HEK293T (cell line): Measurements from ENCODE around the gene TIPIN.

ENCODE experiments used
- CTCF ChIA-PET: fragments of 350-600 bp; formaldehyde crosslinking; extraction: SDS; loops from one replicate; lab custom pipeline; 2021; ENCODE audit warnings: antibody characterized with exemption, inconsistent platforms; lab: Yijun Ruan, JAX
- POLR2A ChIA-PET: fragments of 350-600 bp; formaldehyde crosslinking; extraction: SDS; loops from one replicate; lab custom pipeline; 2020; ENCODE audit warnings: antibody characterized with exemption, inconsistent platforms; lab: Yijun Ruan, JAX
- DNase-seq: peaks from one replicate; pipeline ENCODE4 v3.0.0; 2012; ENCODE audit warnings: mixed read lengths; ENCODE audit errors: extremely low spot score
- ARNT ChIP-seq: fragments of 450-650 bp; IDR thresholded peaks from 2 replicates; pipeline ENCODE4 v1.6.1; 2017; ENCODE audit warnings: mild to moderate bottlenecking
- BHLHE40 ChIP-seq: fragments of 450-650 bp; IDR thresholded peaks from 2 replicates; pipeline ENCODE4 v1.6.1; 2016; ENCODE audit warnings: mild to moderate bottlenecking, moderate library complexity, borderline replicate concordance
- CTBP1 ChIP-seq: fragments of 450-650 bp; IDR thresholded peaks from 2 replicates; pipeline ENCODE4 v1.6.1; 2016; ENCODE audit warnings: borderline replicate concordance
- ELF4 ChIP-seq: fragments of 450-650 bp; IDR thresholded peaks from 2 replicates; pipeline ENCODE4 v1.6.1; 2017; ENCODE audit warnings: antibody characterized with exemption
- FOXK2 ChIP-seq: fragments of 450-650 bp; IDR thresholded peaks from 2 replicates; pipeline ENCODE4 v1.6.1; 2016; ENCODE audit warnings: mild to moderate bottlenecking
- FOXM1 ChIP-seq: fragments of 450-650 bp; IDR thresholded peaks from 2 replicates; pipeline ENCODE4 v1.6.1; 2017; ENCODE audit warnings: mild to moderate bottlenecking, borderline replicate concordance
- HDGF ChIP-seq: fragments of 450-650 bp; IDR thresholded peaks from 2 replicates; pipeline ENCODE4 v1.6.1; 2017; ENCODE audit warnings: antibody characterized with exemption, borderline replicate concordance
- L3MBTL2 ChIP-seq: fragments of 450-650 bp; conservative IDR thresholded peaks from 2 replicates; pipeline ENCODE4 v1.6.1; 2016; ENCODE audit warnings: mild to moderate bottlenecking
- LEF1 ChIP-seq: fragments of 450-650 bp; IDR thresholded peaks from 2 replicates; pipeline ENCODE4 v1.6.1; 2017; ENCODE audit warnings: mild to moderate bottlenecking, borderline replicate concordance
- PKNOX1 ChIP-seq: fragments of 450-650 bp; IDR thresholded peaks from 2 replicates; pipeline ENCODE4 v1.6.1; 2016
- SUZ12 ChIP-seq: fragments of 450-650 bp; IDR thresholded peaks from 2 replicates; pipeline ENCODE4 v1.6.1; 2016; ENCODE audit warnings: mild to moderate bottlenecking
- TARDBP ChIP-seq: fragments of 450-650 bp; IDR thresholded peaks from 2 replicates; pipeline ENCODE4 v1.6.1; 2016
- ZNF384 ChIP-seq: fragments of 450-650 bp; IDR thresholded peaks from 2 replicates; pipeline ENCODE4 v1.6.1; 2016

TIPIN gene

GRCh38 chr15:66288093-66288492 is 68.4 kb downstream of the TIPIN start:
- POLR2A ChIA-PET = interaction anchor here (1.3 kb wide), 1 partner anchor 70 kb away, joined by 4 read pairs; no protein-coding TSS in a partner anchor
- no peak for DNase-seq
- TF ChIP-seq TARDBP (no peak), L3MBTL2 (no peak), ELF4 (no peak), ZNF384 (no peak), SUZ12 (no peak), FOXM1 (no peak), LEF1 (no peak), FOXK2 (no peak), BHLHE40 (no peak), PKNOX1 (no peak), HDGF (no peak)
- CTCF ChIA-PET = interaction anchor here (0.6 to 1.3 kb wide), 3 partner anchors 30 to 759 kb away, joined by 3 to 4 read pairs (median 4); no protein-coding TSS in a partner anchor

- ChIA-PET CTCF (interaction anchor here (0.6 to 0.7 kb wide), 2 partner anchors 430 to 548 kb away, joined by 4 to 12 read pairs; no protein-coding TSS in a partner anchor), POLR2A (no interaction called here)
- TF ChIP-seq HDGF (no peak), TARDBP (no peak), ZNF384 (peak; percentile 99), ELF4 (no peak), ARNT (no peak), CTBP1 (no peak), SUZ12 (no peak)
- peak; percentile 36 for DNase-seq
These were observed 68.9 kb downstream of the TIPIN start for GRCh38 chr15:66287461-66288057.
